Esophagus squamous epithelium (tissue), 4 donors: Measurements from ENCODE around the gene NPHP4.

ENCODE experiments used
- POLR2A ChIP-seq, 4 donors: fragments of 450-650 bp; IDR thresholded peaks; one replicate each; pipeline ENCODE4 v1.6.1; 2017; ENCODE audit warnings: antibody characterized with exemption in 4 of 4, mild to moderate bottlenecking in 4 of 4, moderate library complexity in 3 of 4
- TF ChIP-seq, protein P1 (sequence below), 6 experiments: fragments of 450-650 bp in 4 of 6; fragments of 200-600 bp in 2 of 6; sonication (generic) in 2 of 6; IDR thresholded peaks; one replicate each; pipeline ENCODE4 v1.5.1; 2016 to 2019; ENCODE audit warnings: antibody characterized with exemption in 6 of 6, mild to moderate bottlenecking in 4 of 6, moderate library complexity in 4 of 6

DNA sequence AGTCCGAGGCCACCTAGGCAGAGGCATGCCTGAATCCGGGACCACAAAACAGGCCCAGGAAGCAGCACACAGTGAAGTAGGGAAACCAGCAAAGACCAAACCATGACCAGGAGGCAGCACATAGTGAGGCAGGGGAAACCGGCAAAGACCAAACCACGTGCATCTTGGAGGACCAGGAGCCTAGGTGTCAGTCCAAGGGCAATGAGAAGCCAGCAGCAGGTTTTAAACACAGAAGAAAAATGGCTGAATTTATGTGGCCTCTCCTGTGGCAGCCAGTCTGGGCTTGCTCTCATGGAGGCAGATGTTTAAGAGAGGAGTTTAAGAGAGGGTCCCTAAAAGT is 42.5 kb downstream of the NPHP4 start:
- TF ChIP-seq, protein P1, sequence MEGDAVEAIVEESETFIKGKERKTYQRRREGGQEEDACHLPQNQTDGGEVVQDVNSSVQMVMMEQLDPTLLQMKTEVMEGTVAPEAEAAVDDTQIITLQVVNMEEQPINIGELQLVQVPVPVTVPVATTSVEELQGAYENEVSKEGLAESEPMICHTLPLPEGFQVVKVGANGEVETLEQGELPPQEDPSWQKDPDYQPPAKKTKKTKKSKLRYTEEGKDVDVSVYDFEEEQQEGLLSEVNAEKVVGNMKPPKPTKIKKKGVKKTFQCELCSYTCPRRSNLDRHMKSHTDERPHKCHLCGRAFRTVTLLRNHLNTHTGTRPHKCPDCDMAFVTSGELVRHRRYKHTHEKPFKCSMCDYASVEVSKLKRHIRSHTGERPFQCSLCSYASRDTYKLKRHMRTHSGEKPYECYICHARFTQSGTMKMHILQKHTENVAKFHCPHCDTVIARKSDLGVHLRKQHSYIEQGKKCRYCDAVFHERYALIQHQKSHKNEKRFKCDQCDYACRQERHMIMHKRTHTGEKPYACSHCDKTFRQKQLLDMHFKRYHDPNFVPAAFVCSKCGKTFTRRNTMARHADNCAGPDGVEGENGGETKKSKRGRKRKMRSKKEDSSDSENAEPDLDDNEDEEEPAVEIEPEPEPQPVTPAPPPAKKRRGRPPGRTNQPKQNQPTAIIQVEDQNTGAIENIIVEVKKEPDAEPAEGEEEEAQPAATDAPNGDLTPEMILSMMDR (IDR thresholded peaks at IDR 0.05): no peak
- no peak for TF ChIP-seq POLR2A (IDR thresholded peaks at IDR 0.05)
